IPS-11a (cell line): ENCODE data around the gene SELENOK.

Experiments
- H3K4me3 ChIP-seq: one replicate; pipeline ENCODE4 v1.5.1; 2013; ENCODE audit warnings: low read depth, low read length, control low read depth

SELENOK gene

GRCh38 chr3:53843195-53844177 lies 48.2 kb downstream of the SELENOK start:
- no peak overlapping the region for H3K4me3 ChIP-seq

- H3K4me3 ChIP-seq = no peak overlapping the region
Observed at GRCh38 chr3:53842436-53843194, 49.0 kb downstream of the SELENOK start.

- no peak overlapping the region for H3K4me3 ChIP-seq
Observed at GRCh38 chr3:53841296-53841695, 50.4 kb downstream of the SELENOK start.

- H3K4me3 ChIP-seq = no peak overlapping the region
Observed at GRCh38 chr3:53837331-53837730, 54.3 kb downstream of the SELENOK start.

GRCh38 chr3:53836084-53836872 lies 55.4 kb downstream of the SELENOK start:
- no peak overlapping the region for H3K4me3 ChIP-seq

GRCh38 chr3:53835257-53835656 lies 56.4 kb downstream of the SELENOK start:
- H3K4me3 ChIP-seq = no peak overlapping the region

- no peak overlapping the region for H3K4me3 ChIP-seq
Observed at GRCh38 chr3:53834429-53835095, 57.1 kb downstream of the SELENOK start.
